Lung (tissue), 16 donors: Measurements from ENCODE around the gene ENHO. TPM values are rescaled to one million over a fixed set of nuclear protein-coding genes. Genes with fewer than 3 reads are reported as not detected.

ENCODE experiments used
- ATAC-seq: fragments of 200-7000 bp; cut with Tn5 transposase; one replicate; pipeline ENCODE4 v1.9.1; 2020; ENCODE audit warnings: moderate number of reproducible peaks; ENCODE audit not compliant: insufficient read depth, low FRiP score
- DNase-seq, 3 donors: peaks; one replicate each; pipeline ENCODE4 v3.0.0-alpha.2; 2013 to 2017
- H3K27ac ChIP-seq, 2 donors: one replicate each; pipeline ENCODE4 v1.5.1; 2013; ENCODE audit warnings: mild to moderate bottlenecking in 2 of 2, moderate library complexity in 2 of 2, control low read depth in 1 of 2, inconsistent platforms in 1 of 2, low read depth in 1 of 2, low read length in 1 of 2
- H3K27me3 ChIP-seq, 3 donors: one replicate each; pipeline ENCODE4 v1.5.1; 2013; ENCODE audit warnings: low read length in 2 of 3; ENCODE audit not compliant: control insufficient read depth in 3 of 3, insufficient read depth in 3 of 3
- H3K36me3 ChIP-seq, 4 donors: one replicate each; pipeline ENCODE4 v1.5.1; 2013; ENCODE audit warnings: low read length in 4 of 4, mild to moderate bottlenecking in 1 of 4, moderate library complexity in 1 of 4; ENCODE audit not compliant: control insufficient read depth in 4 of 4, insufficient read depth in 4 of 4
- H3K4me1 ChIP-seq, 5 donors: one replicate each; pipeline ENCODE4 v1.5.1; 2013; ENCODE audit warnings: low read length in 5 of 5, mild to moderate bottlenecking in 2 of 5, moderate library complexity in 1 of 5; ENCODE audit not compliant: control insufficient read depth in 5 of 5, insufficient read depth in 5 of 5
- H3K4me3 ChIP-seq: one replicate; pipeline ENCODE4 v1.5.1; 2013; ENCODE audit warnings: mild to moderate bottlenecking, control low read depth, moderate library complexity
- H3K9ac ChIP-seq, 2 donors: one replicate each; pipeline ENCODE4 v1.5.1; 2013; ENCODE audit warnings: low read length in 2 of 2, control low read depth in 1 of 2; ENCODE audit not compliant: insufficient read depth in 1 of 2
- H3K9me3 ChIP-seq, 4 donors: one replicate each; pipeline ENCODE4 v1.5.1; 2013; ENCODE audit warnings: low read length in 3 of 4, mild to moderate bottlenecking in 1 of 4, moderate library complexity in 1 of 4; ENCODE audit not compliant: control insufficient read depth in 4 of 4, insufficient read depth in 3 of 4
- CTCF ChIP-seq: IDR thresholded peaks from 2 replicates; pipeline ENCODE4 v1.5.1; 2012; ENCODE audit warnings: mild to moderate bottlenecking; ENCODE audit errors: control extremely low read depth, extremely low read depth
- WGBS, 2 donors: extraction: QIAGEN DNeasy Blood & Tissue Kit; methylation state at CpG; one replicate each; pipeline ENCODE4 v1.1.7; 2013; 5-methylcytosine and 5-hydroxymethylcytosine counted together
- long read RNA-seq, 5 donors: transcript quantifications; one replicate each; lab custom pipeline, GENCODE V29; 2026
- polyA plus RNA-seq, 2 donors: library from polyadenylated mRNA; stranded (reverse); fragments of 200-250 nt; gene quantifications; one replicate each; pipeline ENCODE4 v1.2.1, GENCODE V29; 2013
- total RNA-seq, 2 donors: library from RNA; depleted of rRNA in 1 of 2; stranded (reverse); fragments of >200 nt in 1 of 2; gene quantifications; one replicate each; pipeline ENCODE4 v1.2.1, GENCODE V29; 2014 to 2021
- donor health status: control.
- donor health status: control.
- donor health status: Bipolar disorder and iron deficiency.
- donor health status: healthy.
- donor health status: DM: yes; HTN: yes; CAD: no.

The ENHO gene
- under 1 TPM; 0.55 to 0.85 TPM for total RNA-seq
- polyA plus RNA-seq = 1 to 10 TPM in 1 of 2 donors, under 1 TPM in 1; 0.29 to 1.4 TPM
- long read RNA-seq, donor 1 = 0 reads
- long read RNA-seq, donor 2, partial matches to known transcripts = 0 of 1 reads
- long read RNA-seq, donor 2, other reads (novel, unspliced or antisense) = 0 of 1 reads
- long read RNA-seq, donor 3, partial matches to known transcripts = 0 of 1 reads
- long read RNA-seq, donor 3, other reads (novel, unspliced or antisense) = 0 of 1 reads
- long read RNA-seq, donor 4, partial matches to known transcripts = 0 of 2 reads
- long read RNA-seq, donor 4, other reads (novel, unspliced or antisense) = 0 of 2 reads
- long read RNA-seq, donor 5, partial matches to known transcripts = 0 of 3 reads
- long read RNA-seq, donor 5, other reads (novel, unspliced or antisense) = 0 of 3 reads

- DNase-seq (peak; percentile 92 to 96 (median 96)), ATAC-seq (peak; percentile 100)
- Histone ChIP-seq H3K9ac (peak within 1 kb of the TSS; percentile 55 to 58), H3K4me3 (peak within 1 kb of the TSS; percentile 25), H3K9me3 (no peaks in the 10 kb centered on the region), H3K27ac (no peak within 1 kb of the TSS), H3K27me3 (peaks cover 0 to 25% (median 7%) of the 10 kb centered on the region in 3 donors), H3K36me3 (no peaks in the 10 kb centered on the region), H3K4me1 (peaks cover 0 to 7% (median 3%) of the 10 kb centered on the region in 5 donors)
- WGBS, 2 donors = 4% methylated on average over 53 to 63 of the region's 63 CpGs
- no peak for TF ChIP-seq CTCF
Observed at GRCh38 chr9:34522971-34523797, at the start of gene ENHO. Gene ENHO (minus strand): TSS chr9:34522990. CDS start chr9:34521695, 1,295 bp downstream.

- Histone ChIP-seq H3K36me3 (peaks cover 0 to 14% (median 0%) of the 10 kb centered on the region in 4 donors), H3K27me3 (peaks cover 0 to 21% (median 2%) of the 10 kb centered on the region in 3 donors), H3K27ac (no peak overlapping the region), H3K9me3 (peaks cover 0 to 2% (median 0%) of the 10 kb centered on the region in 4 donors), H3K4me3 (no peak overlapping the region), H3K9ac (no peak overlapping the region), H3K4me1 (peaks cover 0 to 76% (median 33%) of the 10 kb centered on the region in 5 donors)
- no peak for DNase-seq
- TF ChIP-seq CTCF = no peak
- no peak for ATAC-seq
Observed at GRCh38 chr9:34572092-34572491, 49.3 kb upstream of the ENHO start.

- WGBS, 2 donors = 66 to 81% methylated on average over 12 of the region's 12 CpGs
- no peak for ATAC-seq
- H3K27me3 ChIP-seq = peaks cover 0 to 18% (median 2%) of the 10 kb centered on the region in 3 donors
- no peak overlapping the region for H3K27ac ChIP-seq
- no peaks in the 10 kb centered on the region for H3K9me3 ChIP-seq
- peaks cover 0 to 18% (median 0%) of the 10 kb centered on the region in 4 donors for H3K36me3 ChIP-seq
- no peak for TF ChIP-seq CTCF
- H3K9ac ChIP-seq = no peak overlapping the region
- peaks cover 0 to 75% (median 28%) of the 10 kb centered on the region in 5 donors for H3K4me1 ChIP-seq
- H3K4me3 ChIP-seq = no peak overlapping the region
- DNase-seq = peak; percentile 76 to 87 (median 82)
Observed at GRCh38 chr9:34571481-34571810, 48.7 kb upstream of the ENHO start.
